OCI-LY7 (cell line): ENCODE measurements around the gene ZXDC. TPM values are rescaled to one million over a fixed set of nuclear protein-coding genes. Genes with fewer than 3 reads are reported as not detected.

ENCODE experiments used
- BruUV-seq: library from RNA; stranded (reverse); fragments of 400-500 nt; replicated peaks from 2 replicates; lab custom pipeline; 2021; lab: Mats Ljungman, UMichigan
- CTCF ChIA-PET: fragments of 300-600 bp; sonication (Branson Sonifier 250); formaldehyde crosslinking; loops from one replicate; lab custom pipeline; 2022; ENCODE audit warnings: antibody characterized with exemption; ENCODE audit not compliant: unreplicated experiment; lab: Charles Lee
- POLR2A ChIA-PET: fragments of 300-600 bp; sonication (Branson Sonifier 250); formaldehyde crosslinking; loops from one replicate; lab custom pipeline; 2022; ENCODE audit warnings: antibody characterized with exemption; lab: Charles Lee
- DNase-seq: peaks from one replicate; pipeline ENCODE4 v3.0.0-alpha.2; 2015; ENCODE audit warnings: low spot score
- H2AFZ ChIP-seq: fragments of 200-600 bp; sonication (generic), shearing (Covaris generic); 2 replicates; pipeline ENCODE4 v1.6.1; 2014; ENCODE audit warnings: mild to moderate bottlenecking, antibody characterized with exemption, low read length, moderate library complexity
- H3K27ac ChIP-seq: fragments of 200-600 bp; sonication (generic); 2 replicates; pipeline ENCODE4 v1.5.1; 2014; ENCODE audit warnings: mixed run types, low read depth, mild to moderate bottlenecking, moderate library complexity, low read length, inconsistent platforms; ENCODE audit not compliant: poor library complexity, severe bottlenecking
- H3K36me3 ChIP-seq: fragments of 200-600 bp; sonication (generic); 2 replicates; pipeline ENCODE4 v1.6.1; 2014; ENCODE audit warnings: mild to moderate bottlenecking, antibody characterized with exemption, low read length, moderate library complexity, mixed read lengths; ENCODE audit not compliant: insufficient read depth
- H3K4me1 ChIP-seq: fragments of 200-600 bp; sonication (generic); 2 replicates; pipeline ENCODE4 v1.5.1; 2014; ENCODE audit warnings: mild to moderate bottlenecking, low read length; ENCODE audit not compliant: insufficient read depth, poor library complexity, severe bottlenecking
- H3K4me2 ChIP-seq: fragments of 200-600 bp; sonication (generic); 2 replicates; pipeline ENCODE4 v1.6.1; 2014; ENCODE audit warnings: mild to moderate bottlenecking, low read length
- H3K4me3 ChIP-seq: fragments of 200-600 bp; sonication (generic); 2 replicates; pipeline ENCODE4 v1.5.1; 2014; ENCODE audit warnings: mild to moderate bottlenecking, low read depth, low read length; ENCODE audit not compliant: poor library complexity, severe bottlenecking
- H3K79me2 ChIP-seq: fragments of 200-600 bp; sonication (generic); 2 replicates; pipeline ENCODE4 v1.6.1; 2016; ENCODE audit warnings: low read depth, mild to moderate bottlenecking, low read length, moderate library complexity, mixed read lengths; ENCODE audit not compliant: insufficient read depth
- H3K9me2 ChIP-seq: fragments of 200-600 bp; sonication (generic); 2 replicates; pipeline ENCODE4 v1.6.1; 2016; ENCODE audit warnings: mild to moderate bottlenecking, low read length, mixed read lengths; ENCODE audit not compliant: insufficient read depth
- H3K9me3 ChIP-seq: fragments of 200-600 bp; sonication (generic); 2 replicates; pipeline ENCODE4 v1.6.1; 2014; ENCODE audit warnings: mild to moderate bottlenecking, mixed run types, low read length, mixed read lengths
- H4K20me1 ChIP-seq: fragments of 200-600 bp; sonication (generic); 2 replicates; pipeline ENCODE4 v1.6.1; 2014; ENCODE audit warnings: mild to moderate bottlenecking, antibody characterized with exemption, low read length, moderate library complexity, mixed read lengths; ENCODE audit not compliant: insufficient read depth
- EZH2phosphoT487 ChIP-seq: fragments of 200-600 bp; sonication (generic); IDR thresholded peaks from 2 replicates; pipeline ENCODE4 v1.6.1; 2018; ENCODE audit warnings: low read depth, borderline replicate concordance, mild to moderate bottlenecking, mixed run types, antibody characterized with exemption, low read length, moderate library complexity, mixed read lengths
- intact Hi-C: fragments of 100-400 bp; cut with micrococcal nuclease; formaldehyde crosslinking; loops from one replicate; pipeline ENCODE4 v1.10.0; 2022; ENCODE audit not compliant: unreplicated experiment
- total RNA-seq, 2 experiments: library from RNA; depleted of rRNA in 1 of 2; stranded (reverse); fragments of >200 nt in 1 of 2; shearing (Covaris generic) in 1 of 2; gene quantifications; 2 replicates each; pipeline ENCODE4 v1.2.3, GENCODE V29; 2014 to 2022
- TF ChIP-seq, protein P1 (sequence below): fragments of 200-600 bp; sonication (generic); conservative IDR thresholded peaks from 2 replicates; pipeline ENCODE4 v1.5.1; 2014; ENCODE audit warnings: mild to moderate bottlenecking, antibody characterized with exemption, low read length, moderate library complexity, mixed read lengths

Gene ZXDC
- total RNA-seq, 2 experiments from 2014 or later: 32.2 to 34.9 TPM

DNA sequence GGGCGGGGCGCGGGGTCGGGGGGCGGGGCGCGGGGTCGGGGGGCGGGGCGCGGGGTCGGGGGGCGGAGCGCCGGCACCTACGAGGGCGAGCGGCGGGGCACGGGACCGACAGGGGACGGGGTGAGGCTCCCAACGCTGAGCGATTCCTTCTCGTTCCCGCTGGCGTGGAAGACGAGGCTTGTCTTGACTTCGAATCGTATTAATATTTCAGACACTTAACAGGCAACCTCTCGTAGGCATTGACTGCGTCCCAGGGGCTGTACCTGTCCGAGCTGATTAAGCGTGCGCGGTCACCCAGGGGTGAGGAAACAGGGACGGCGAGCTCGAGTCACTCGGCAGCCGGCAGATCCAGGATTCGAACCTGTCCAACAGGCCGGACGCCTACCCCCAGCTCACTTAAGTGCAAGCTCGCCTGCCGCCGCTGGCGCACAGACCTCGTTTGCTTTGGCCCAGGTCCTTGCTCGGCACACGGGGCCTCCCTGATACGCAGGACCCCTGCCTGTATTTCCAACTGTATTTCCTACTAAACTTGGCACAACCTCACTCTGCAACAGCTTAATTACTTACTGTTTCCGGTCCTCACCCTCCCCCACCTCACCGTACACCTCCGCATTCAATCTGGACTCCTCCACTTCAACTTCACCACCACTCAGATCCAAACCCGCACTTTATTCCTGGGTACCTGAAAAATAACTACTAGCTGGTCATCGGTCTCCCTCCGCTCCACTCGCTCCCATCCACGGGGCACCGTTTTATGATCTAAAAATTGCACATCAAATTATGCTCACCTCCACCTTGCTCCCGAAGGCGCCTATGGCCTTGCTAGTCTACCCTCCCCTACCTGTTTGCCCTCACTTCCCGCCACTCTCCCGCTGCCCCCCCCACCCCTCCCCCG is 722 bp upstream of the ZXDC start:
- Histone ChIP-seq H2AFZ (peak overlapping the region; percentile 89), H3K4me2 (peak overlapping the region; percentile 71), H3K79me2 (peaks cover 29% of the 10 kb centered on the region), H3K4me1 (peaks cover 35% of the 10 kb centered on the region), H3K9me2 (no peaks in the 10 kb centered on the region), H3K4me3 (peak overlapping the region; percentile 70), H4K20me1 (peaks cover 15% of the 10 kb centered on the region; the same call in 1 of the 2 replicates), H3K27ac (no peak overlapping the region), H3K36me3 (peaks cover 16% of the 10 kb centered on the region), H3K9me3 (no peaks in the 10 kb centered on the region)
- ChIA-PET POLR2A (no interaction called here), CTCF (interaction anchor here (0.6 kb wide), 1 partner anchor 304 kb away, joined by 3 read pairs; no protein-coding TSS in a partner anchor)
- no peak for DNase-seq
- TF ChIP-seq, protein P1, sequence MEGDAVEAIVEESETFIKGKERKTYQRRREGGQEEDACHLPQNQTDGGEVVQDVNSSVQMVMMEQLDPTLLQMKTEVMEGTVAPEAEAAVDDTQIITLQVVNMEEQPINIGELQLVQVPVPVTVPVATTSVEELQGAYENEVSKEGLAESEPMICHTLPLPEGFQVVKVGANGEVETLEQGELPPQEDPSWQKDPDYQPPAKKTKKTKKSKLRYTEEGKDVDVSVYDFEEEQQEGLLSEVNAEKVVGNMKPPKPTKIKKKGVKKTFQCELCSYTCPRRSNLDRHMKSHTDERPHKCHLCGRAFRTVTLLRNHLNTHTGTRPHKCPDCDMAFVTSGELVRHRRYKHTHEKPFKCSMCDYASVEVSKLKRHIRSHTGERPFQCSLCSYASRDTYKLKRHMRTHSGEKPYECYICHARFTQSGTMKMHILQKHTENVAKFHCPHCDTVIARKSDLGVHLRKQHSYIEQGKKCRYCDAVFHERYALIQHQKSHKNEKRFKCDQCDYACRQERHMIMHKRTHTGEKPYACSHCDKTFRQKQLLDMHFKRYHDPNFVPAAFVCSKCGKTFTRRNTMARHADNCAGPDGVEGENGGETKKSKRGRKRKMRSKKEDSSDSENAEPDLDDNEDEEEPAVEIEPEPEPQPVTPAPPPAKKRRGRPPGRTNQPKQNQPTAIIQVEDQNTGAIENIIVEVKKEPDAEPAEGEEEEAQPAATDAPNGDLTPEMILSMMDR: no peak
- TF ChIP-seq EZH2phosphoT487: no peak
- intact Hi-C loops: loop anchor here (5.0 to 10.0 kb wide), 2 partner anchors 119 to 192 kb away; partner anchors contain the start of gene KLF15
- BruUV-seq: no TSS peak

DNA sequence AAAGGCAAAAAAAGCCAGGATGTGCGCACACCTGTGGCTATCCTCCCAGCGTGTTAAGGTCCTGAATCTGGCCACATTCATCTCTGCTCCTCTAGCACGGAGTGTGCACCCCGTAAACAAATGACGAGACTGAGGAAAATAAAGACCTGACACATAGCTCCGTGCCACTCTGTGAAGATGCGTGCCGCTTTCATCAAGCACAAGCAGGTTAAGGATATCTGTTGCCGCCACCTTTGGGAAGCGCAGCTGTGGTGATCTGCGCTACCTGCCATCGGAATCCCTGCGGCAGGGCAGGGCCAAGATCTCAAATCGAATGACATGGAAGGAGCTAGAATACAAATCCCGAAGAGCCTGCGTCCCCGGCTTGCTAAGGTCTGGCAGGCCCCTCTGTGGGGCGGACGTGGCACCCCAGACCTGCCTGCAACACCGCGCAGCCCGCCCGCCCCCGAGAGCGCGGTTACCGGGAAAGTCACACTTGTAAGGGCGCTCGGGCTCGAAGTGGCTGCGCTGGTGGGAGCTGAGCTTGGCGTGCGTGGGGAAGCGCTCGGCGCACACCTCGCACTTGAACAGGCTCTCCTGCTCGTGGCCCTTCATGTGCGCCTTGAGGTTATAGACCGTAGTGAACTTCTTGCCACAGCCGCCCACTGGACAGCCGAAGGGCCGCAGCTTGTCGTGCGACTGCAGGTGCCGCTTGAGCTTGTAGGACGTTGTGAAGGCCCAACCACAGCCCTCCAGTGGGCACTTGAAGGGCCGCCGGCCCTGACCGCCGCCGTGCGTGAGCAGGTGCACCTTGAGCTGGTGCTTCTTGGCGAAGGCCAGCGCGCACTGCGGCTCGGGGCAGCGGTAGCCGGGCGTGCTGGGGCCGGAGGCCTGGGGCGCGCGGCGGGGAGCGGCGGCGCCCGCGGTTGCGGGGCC is 936 bp downstream of the ZXDC start:
- H3K36me3 ChIP-seq: peaks cover 32% of the 10 kb centered on the region
- ChIA-PET CTCF (no interaction called here), POLR2A (no interaction called here)
- H3K79me2 ChIP-seq: peaks cover 29% of the 10 kb centered on the region
- BruUV-seq: no TSS peak
- no peak for TF ChIP-seq EZH2phosphoT487
- TF ChIP-seq, protein P1: no peak
- H3K27ac ChIP-seq: peak overlapping the region; percentile 34
- H3K4me3 ChIP-seq: peak overlapping the region; percentile 76
- no peaks in the 10 kb centered on the region for H3K9me2 ChIP-seq
- intact Hi-C loops: loop anchor here (1.0 to 10.0 kb wide), 3 partner anchors 117 to 228 kb away; partner anchors contain the start of gene KLF15
- no peaks in the 10 kb centered on the region for H3K9me3 ChIP-seq
- peaks cover 15% of the 10 kb centered on the region; the same call in 1 of the 2 replicates for H4K20me1 ChIP-seq
- peak; percentile 52 for DNase-seq
- H3K4me2 ChIP-seq: peak overlapping the region; percentile 85
- peaks cover 35% of the 10 kb centered on the region for H3K4me1 ChIP-seq
- H2AFZ ChIP-seq: no peak overlapping the region
